ENCODE measurements around the gene CFL1. TPM values are rescaled to one million over a fixed set of nuclear protein-coding genes. Genes with fewer than 3 reads are reported as not detected.

Gene CFL1
- total RNA-seq, 5 donors from 2014 or later (not counting 1 experiment from before 2014, with no cell fraction given) = 584 to 761 (median 636) TPM

DNA sequence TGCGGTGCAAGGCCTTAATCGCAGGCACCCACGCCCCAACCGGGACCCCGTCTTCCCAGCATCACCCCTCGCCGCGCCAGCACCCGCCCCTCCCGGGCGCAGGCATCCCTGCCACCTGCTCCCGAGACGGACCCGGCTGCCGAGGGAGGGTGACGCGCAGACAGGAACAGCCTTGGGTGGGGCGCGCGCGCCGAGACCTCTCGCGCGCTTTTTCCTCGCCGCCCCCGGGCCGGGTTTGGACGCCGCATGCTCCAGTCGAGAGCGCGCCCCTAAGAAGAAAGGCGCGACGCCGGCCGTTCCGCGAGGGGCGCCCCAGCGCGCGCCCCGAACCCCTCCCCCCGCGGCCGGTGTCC, 504 bp downstream of the CFL1 start:
- under 1% methylated on average over 45 of the region's 49 CpGs for WGBS (ENCODE audit: insufficient coverage)
- H3K4me1 Mint-ChIP-seq = peaks cover 59 to 64% (median 62%) of the 10 kb centered on the region in 3 donors
- Histone ChIP-seq H3K27me3 (replicated peaks in 1 of 2; ENCODE audit: control insufficient read depth in 2 of 2, extremely low read depth in 1 of 2, insufficient read depth in 2 of 2, low read length in 1 of 2) (no peaks in the 10 kb centered on the region), H3K4me3 (ENCODE audit: control insufficient read depth in 1 of 2, extremely low read depth in 1 of 2, low read length in 1 of 2) (peak overlapping the region; percentile 90 to 93), H3K36me3 (ENCODE audit: control insufficient read depth in 2 of 2, extremely low read depth in 1 of 2, insufficient read depth in 1 of 2, low read length in 1 of 2) (peaks cover 11 to 50% of the 10 kb centered on the region in 2 donors), H3K27ac (ENCODE audit: low read length) (peak overlapping the region; percentile 25), H3K9me3 (no peaks in the 10 kb centered on the region), H3K4me1 (ENCODE audit: control insufficient read depth in 1 of 2, extremely low read depth in 1 of 2, insufficient read depth in 2 of 2, low read length in 2 of 2) (peaks cover 22 to 80% of the 10 kb centered on the region in 2 experiments)
- POLR2A ChIA-PET = no interaction called here
- DNase-seq (peak; percentile 32 to 76 (median 60)), ATAC-seq (replicated peaks in 1 of 4) (peak; percentile 4 to 17 (median 10))
- no peaks in the 10 kb centered on the region for H3K27me3 Mint-ChIP-seq
- H3K36me3 Mint-ChIP-seq = peaks cover 38% of the 10 kb centered on the region
- H3K9me3 Mint-ChIP-seq = no peaks in the 10 kb centered on the region
- H3K4me3 Mint-ChIP-seq = peak overlapping the region; percentile 84 to 97 (median 86)
- CTCF ChIA-PET = no interaction called here
- no peak overlapping the region for H3K27ac Mint-ChIP-seq

GRCh38 chr11:65856689-65857499, 1.1 kb downstream of the CFL1 start:
- ChIA-PET POLR2A (no interaction called here), CTCF (no interaction called here)
- WGBS (ENCODE audit: insufficient coverage) = under 1% methylated on average over 57 of the region's 57 CpGs
- H3K4me3 ChIP-seq (ENCODE audit: control insufficient read depth in 1 of 2, extremely low read depth in 1 of 2, low read length in 1 of 2) = peak overlapping the region; percentile 90 to 93
- H3K9me3 Mint-ChIP-seq = no peaks in the 10 kb centered on the region
- no peaks in the 10 kb centered on the region for H3K27me3 ChIP-seq (replicated peaks in 1 of 2; ENCODE audit: control insufficient read depth in 2 of 2, extremely low read depth in 1 of 2, insufficient read depth in 2 of 2, low read length in 1 of 2)
- peak; percentile 9 to 26 (median 19) for ATAC-seq (replicated peaks in 1 of 4)
- H3K9me3 ChIP-seq = no peaks in the 10 kb centered on the region
- H3K27ac ChIP-seq (ENCODE audit: low read length) = peak overlapping the region; percentile 40
- DNase-seq = peak; percentile 67 to 88 (median 82)
- H3K27me3 Mint-ChIP-seq = no peaks in the 10 kb centered on the region
- H3K4me1 Mint-ChIP-seq = peaks cover 59 to 65% (median 64%) of the 10 kb centered on the region in 3 donors
- peaks cover 14 to 51% of the 10 kb centered on the region in 2 donors for H3K36me3 ChIP-seq (ENCODE audit: control insufficient read depth in 2 of 2, extremely low read depth in 1 of 2, insufficient read depth in 1 of 2, low read length in 1 of 2)
- H3K27ac Mint-ChIP-seq = peak overlapping the region; percentile 90 to 91
- peaks cover 22 to 74% of the 10 kb centered on the region in 2 experiments for H3K4me1 ChIP-seq (ENCODE audit: control insufficient read depth in 1 of 2, extremely low read depth in 1 of 2, insufficient read depth in 2 of 2, low read length in 2 of 2)
- peak overlapping the region; percentile 84 to 97 (median 86) for H3K4me3 Mint-ChIP-seq
- H3K36me3 Mint-ChIP-seq = peaks cover 42% of the 10 kb centered on the region

DNA sequence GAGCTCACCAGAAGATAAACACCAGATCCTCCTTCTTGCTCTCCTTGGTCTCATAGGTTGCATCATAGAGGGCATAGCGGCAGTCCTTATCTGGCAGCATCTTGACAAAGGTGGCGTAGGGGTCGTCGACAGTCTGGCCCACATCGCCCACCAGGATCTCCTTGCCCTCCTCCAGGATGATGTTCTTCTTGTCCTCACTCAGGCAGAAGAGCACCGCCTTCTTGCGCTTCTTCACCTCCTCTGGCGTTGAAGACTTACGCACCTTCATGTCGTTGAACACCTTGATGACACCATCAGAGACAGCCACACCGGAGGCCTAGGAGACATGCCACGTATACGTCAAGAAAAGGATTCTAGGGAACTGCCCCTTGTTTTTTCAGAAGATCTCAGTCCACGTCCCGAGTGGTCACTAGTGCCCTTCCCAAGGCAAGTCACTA, 2.0 kb downstream of the CFL1 start:
- H3K4me1 ChIP-seq (ENCODE audit: control insufficient read depth in 1 of 2, extremely low read depth in 1 of 2, insufficient read depth in 2 of 2, low read length in 2 of 2) = peaks cover 17 to 64% of the 10 kb centered on the region in 2 experiments
- no peaks in the 10 kb centered on the region for H3K27me3 ChIP-seq (replicated peaks in 1 of 2; ENCODE audit: control insufficient read depth in 2 of 2, extremely low read depth in 1 of 2, insufficient read depth in 2 of 2, low read length in 1 of 2)
- no peaks in the 10 kb centered on the region for H3K9me3 ChIP-seq
- peak overlapping the region; percentile 84 to 97 (median 86) for H3K4me3 Mint-ChIP-seq
- no peaks in the 10 kb centered on the region for H3K9me3 Mint-ChIP-seq
- peak overlapping the region; percentile 90 to 91 for H3K27ac Mint-ChIP-seq
- CTCF ChIA-PET = no interaction called here
- H3K27ac ChIP-seq (ENCODE audit: low read length) = peak overlapping the region; percentile 40
- POLR2A ChIA-PET = no interaction called here
- ATAC-seq (replicated peaks in 1 of 4) = no peak
- peak overlapping the region; percentile 90 to 93 for H3K4me3 ChIP-seq (ENCODE audit: control insufficient read depth in 1 of 2, extremely low read depth in 1 of 2, low read length in 1 of 2)
- H3K4me1 Mint-ChIP-seq = peaks cover 51 to 56% (median 55%) of the 10 kb centered on the region in 3 donors
- H3K27me3 Mint-ChIP-seq = no peaks in the 10 kb centered on the region
- peaks cover 21 to 57% of the 10 kb centered on the region in 2 donors for H3K36me3 ChIP-seq (ENCODE audit: control insufficient read depth in 2 of 2, extremely low read depth in 1 of 2, insufficient read depth in 1 of 2, low read length in 1 of 2)
- DNase-seq = peak in 1 of 35 experiments; percentile 14
- peaks cover 48% of the 10 kb centered on the region for H3K36me3 Mint-ChIP-seq
- WGBS (ENCODE audit: insufficient coverage) = 82% methylated on average over 15 of the region's 15 CpGs

DNA sequence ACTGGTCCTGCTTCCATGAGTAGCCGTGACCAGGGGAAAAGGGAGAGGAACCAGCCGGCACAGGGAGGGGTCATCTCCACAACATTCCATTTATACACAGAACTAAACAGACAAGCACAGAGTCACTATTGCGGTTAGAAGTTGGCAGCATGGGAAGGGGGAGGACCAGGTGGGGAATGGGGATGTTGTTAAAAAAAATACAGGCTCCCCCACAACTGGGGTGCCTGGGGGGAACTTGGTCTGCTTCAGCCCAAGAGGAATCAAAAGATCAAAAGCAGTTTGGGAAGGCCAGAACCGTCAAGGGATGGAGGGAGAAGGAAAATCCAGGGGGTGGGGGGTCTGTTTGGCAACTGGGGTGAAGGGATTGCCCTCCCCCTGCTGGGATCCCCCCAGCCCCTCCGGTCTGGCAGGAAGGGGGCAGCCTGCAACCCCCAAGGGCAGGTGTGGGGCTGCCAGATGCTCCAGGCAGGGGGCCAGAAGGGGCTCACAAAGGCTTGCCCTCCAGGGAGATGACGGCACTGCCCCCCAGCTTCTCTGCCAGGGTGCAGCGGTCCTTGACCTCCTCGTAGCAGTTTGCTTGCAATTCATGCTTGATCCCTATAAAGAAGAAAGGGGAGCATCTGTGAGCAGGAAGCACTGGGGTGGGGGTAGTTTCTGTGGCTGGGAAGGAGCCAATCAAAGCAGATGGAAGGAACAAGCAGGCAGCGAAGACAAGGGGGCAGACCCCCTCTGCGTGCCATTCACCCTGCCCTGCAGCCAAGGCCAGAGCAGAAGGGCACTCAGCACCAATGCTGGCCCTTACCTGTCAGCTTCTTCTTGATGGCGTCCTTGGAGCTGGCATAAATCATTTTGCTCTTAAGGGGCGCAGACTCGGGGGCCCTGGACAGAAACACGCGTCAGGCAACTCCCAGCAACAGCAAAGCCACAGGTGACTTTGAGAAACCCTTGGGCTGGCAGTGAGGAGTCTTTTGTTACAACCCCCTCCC, 2.8 kb downstream of the CFL1 start:
- H3K36me3 ChIP-seq (ENCODE audit: control insufficient read depth in 2 of 2, extremely low read depth in 1 of 2, insufficient read depth in 1 of 2, low read length in 1 of 2) = peaks cover 21 to 62% of the 10 kb centered on the region in 2 donors
- no peaks in the 10 kb centered on the region for H3K27me3 ChIP-seq (replicated peaks in 1 of 2; ENCODE audit: control insufficient read depth in 2 of 2, extremely low read depth in 1 of 2, insufficient read depth in 2 of 2, low read length in 1 of 2)
- ATAC-seq (replicated peaks in 1 of 4) = no peak
- H3K9me3 ChIP-seq = no peaks in the 10 kb centered on the region
- ChIA-PET POLR2A (no interaction called here), CTCF (no interaction called here)
- Mint-ChIP-seq H3K4me3 (peak overlapping the region; percentile 61 to 97 (median 86)), H3K36me3 (peaks cover 48% of the 10 kb centered on the region), H3K27ac (peak overlapping the region; percentile 90 to 91), H3K27me3 (no peaks in the 10 kb centered on the region), H3K9me3 (no peaks in the 10 kb centered on the region), H3K4me1 (peaks cover 47 to 54% (median 53%) of the 10 kb centered on the region in 3 donors)
- DNase-seq = no peak
- peaks cover 17 to 61% of the 10 kb centered on the region in 2 experiments for H3K4me1 ChIP-seq (ENCODE audit: control insufficient read depth in 1 of 2, extremely low read depth in 1 of 2, insufficient read depth in 2 of 2, low read length in 2 of 2)
- no peak overlapping the region for H3K4me3 ChIP-seq (ENCODE audit: control insufficient read depth in 1 of 2, extremely low read depth in 1 of 2, low read length in 1 of 2)
- H3K27ac ChIP-seq (ENCODE audit: low read length) = no peak overlapping the region
- 90% methylated on average over 10 of the region's 15 CpGs for WGBS (ENCODE audit: insufficient coverage)

DNA sequence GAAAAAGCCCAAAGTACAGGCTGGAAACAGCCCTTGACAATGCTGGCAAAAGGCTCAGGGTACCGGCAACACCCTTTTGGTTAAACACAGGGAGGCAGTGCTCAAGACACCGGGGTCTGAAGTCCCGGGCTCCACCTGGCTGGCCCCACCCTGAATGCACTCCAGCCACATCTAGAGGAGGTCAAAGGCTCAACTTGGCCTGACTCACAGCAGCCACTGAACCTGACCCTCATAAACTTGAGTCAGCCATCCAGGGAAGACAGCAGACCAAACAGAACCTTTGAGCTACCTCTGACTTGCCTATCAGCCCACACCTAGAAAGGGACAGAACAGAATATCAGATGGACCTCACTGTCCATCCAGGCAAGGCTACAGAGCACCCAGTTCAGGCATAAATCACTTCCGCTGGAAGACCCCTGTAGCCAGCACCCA, 3.8 kb downstream of the CFL1 start:
- Mint-ChIP-seq H3K4me3 (peak overlapping the region in 2 of 3 donors; percentile 39 to 97), H3K36me3 (peaks cover 48% of the 10 kb centered on the region), H3K9me3 (no peaks in the 10 kb centered on the region), H3K27ac (peak overlapping the region; percentile 3 to 67), H3K27me3 (no peaks in the 10 kb centered on the region), H3K4me1 (peaks cover 41 to 48% (median 48%) of the 10 kb centered on the region in 3 donors)
- Histone ChIP-seq H3K4me3 (ENCODE audit: control insufficient read depth in 1 of 2, extremely low read depth in 1 of 2, low read length in 1 of 2) (no peak overlapping the region), H3K27ac (ENCODE audit: low read length) (peak overlapping the region; percentile 1), H3K4me1 (ENCODE audit: control insufficient read depth in 1 of 2, extremely low read depth in 1 of 2, insufficient read depth in 2 of 2, low read length in 2 of 2) (peaks cover 17 to 51% of the 10 kb centered on the region in 2 experiments), H3K9me3 (no peaks in the 10 kb centered on the region), H3K36me3 (ENCODE audit: control insufficient read depth in 2 of 2, extremely low read depth in 1 of 2, insufficient read depth in 1 of 2, low read length in 1 of 2) (peaks cover 21 to 62% of the 10 kb centered on the region in 2 donors), H3K27me3 (replicated peaks in 1 of 2; ENCODE audit: control insufficient read depth in 2 of 2, extremely low read depth in 1 of 2, insufficient read depth in 2 of 2, low read length in 1 of 2) (no peaks in the 10 kb centered on the region)
- ATAC-seq (replicated peaks in 1 of 4) = no peak
- CTCF ChIA-PET = no interaction called here
- DNase-seq = peak in 1 of 35 experiments; percentile 6
- WGBS (ENCODE audit: insufficient coverage) = 93% methylated on average over 2 of the region's 4 CpGs
- POLR2A ChIA-PET = no interaction called here
